GM12892 (cell line): ENCODE results near the gene KIF5C.

Experiments
- POLR2A ChIP-seq: IDR thresholded peaks from 2 replicates; pipeline ENCODE4 v1.6.1; 2011; ENCODE audit warnings: low read depth, low read length, control low read depth
- TAF1 ChIP-seq: IDR thresholded peaks from 2 replicates; pipeline ENCODE4 v1.6.1; 2011; ENCODE audit warnings: low read depth, mild to moderate bottlenecking, control low read depth, low read length, borderline replicate concordance

DNA sequence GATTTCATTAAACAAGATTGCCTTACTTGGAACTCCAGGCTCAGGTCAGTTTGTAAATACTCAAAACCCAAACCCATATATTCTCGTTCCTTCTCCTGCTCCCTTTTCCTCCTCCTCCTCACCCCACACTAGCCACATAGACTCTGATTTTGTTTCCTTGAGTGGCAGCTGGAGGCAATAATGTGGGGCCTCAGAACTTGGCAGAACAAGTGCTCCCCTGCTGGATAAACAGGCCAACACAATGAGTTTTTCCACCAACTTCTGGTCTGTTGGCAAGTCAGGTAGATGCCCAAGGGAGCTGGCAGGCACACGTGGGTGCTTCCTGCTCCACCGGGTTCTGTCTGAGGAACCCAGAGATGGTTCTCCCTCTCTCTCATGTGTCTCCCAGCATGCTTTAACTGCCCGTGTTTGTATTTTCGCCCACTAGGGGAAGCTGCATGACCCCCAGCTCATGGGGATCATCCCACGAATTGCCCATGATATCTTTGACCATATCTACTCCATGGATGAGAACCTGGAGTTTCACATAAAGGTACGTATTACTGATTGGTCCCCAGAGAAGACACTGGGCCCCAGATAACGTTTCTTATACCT lies 61.9 kb downstream of the KIF5C start:
- TF ChIP-seq POLR2A (no peak), TAF1 (no peak)
